Amygdala (tissue), 56 donors: ENCODE measurements around the gene CCNDBP1.

ENCODE experiments used
- DNase-seq, 56 donors: peaks; one replicate each; lab custom pipeline; 2025; lab: John Stamatoyannopoulos, UW

The CCNDBP1 gene

DNA sequence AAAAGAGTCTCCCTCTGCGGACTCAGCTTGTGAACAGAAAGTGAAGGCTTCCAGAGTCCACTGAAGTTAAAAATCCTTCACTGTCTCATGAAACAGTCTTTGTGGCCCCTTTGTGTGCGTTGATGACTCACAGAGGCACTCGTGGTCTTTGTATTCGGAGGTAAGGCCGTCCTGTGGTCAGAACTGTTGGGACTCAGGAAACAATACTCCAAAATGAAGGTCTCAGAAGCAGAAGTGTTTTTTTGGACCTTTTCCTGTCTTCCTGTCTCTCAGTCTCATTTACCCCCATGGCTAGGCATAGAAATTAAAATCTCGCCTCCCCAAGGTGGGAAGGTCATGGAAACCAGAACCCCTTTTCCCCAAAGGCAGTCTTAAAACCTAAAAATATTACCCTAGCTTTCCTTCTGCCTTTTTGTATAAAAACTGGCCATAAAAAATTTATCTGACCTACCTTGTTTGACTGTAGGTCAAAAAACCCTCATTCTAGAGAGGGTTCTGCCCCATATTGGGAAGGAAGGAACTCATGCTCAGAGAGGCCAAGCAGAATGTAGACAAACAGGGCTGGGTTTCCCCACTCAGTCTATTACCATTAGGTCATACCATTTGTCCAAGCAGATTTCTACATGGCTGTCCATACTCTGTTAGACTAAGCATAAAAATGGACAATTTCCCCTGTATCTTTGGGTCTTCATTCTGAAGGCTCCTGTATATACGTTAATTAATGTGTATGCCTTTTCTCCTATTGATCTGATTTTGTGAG is 54.7 kb downstream of the CCNDBP1 start:
- no peak for DNase-seq

DNA sequence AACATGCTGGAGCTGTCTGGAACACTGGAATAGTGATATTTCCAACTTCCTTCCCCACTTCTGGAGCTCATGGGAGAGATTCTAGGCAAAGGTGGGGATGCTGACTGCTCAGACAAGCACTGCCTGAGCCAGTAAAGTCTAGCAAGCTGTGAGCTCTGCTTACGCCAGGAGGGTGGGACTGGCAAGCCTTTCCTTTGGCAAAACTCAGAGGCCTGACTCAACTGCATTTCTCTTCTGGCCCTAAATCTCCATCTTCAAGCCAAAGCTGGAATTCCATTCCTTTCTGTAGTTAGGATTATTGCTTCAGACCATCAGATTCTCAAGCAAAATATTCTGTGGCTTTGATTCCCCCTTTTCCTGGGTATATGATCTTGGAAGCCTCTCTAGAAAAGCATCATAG is 55.9 kb downstream of the CCNDBP1 start:
- peak in 11 of 56 donors; percentile 2 to 48 (median 16) for DNase-seq

DNA sequence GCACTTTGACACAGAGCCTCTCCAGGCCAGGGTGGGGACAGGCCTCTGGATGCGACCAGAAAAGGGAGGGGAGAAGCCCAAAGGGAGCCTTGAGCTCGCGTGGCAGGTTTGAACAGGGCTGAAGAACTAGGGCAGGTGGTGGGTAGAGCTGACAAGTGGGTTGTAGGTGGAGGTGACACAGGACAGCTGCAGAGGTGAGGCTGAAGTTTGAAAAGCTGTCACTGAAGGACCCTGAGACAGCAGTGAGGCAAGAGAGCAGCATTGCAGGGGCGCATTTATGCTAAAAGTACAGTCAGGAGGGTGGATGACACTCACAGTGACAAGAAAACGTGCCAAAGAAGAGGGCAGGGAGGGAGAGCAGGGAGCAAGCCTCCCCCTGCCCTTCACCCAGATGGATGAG is 57.4 kb downstream of the CCNDBP1 start:
- DNase-seq: no peak

DNA sequence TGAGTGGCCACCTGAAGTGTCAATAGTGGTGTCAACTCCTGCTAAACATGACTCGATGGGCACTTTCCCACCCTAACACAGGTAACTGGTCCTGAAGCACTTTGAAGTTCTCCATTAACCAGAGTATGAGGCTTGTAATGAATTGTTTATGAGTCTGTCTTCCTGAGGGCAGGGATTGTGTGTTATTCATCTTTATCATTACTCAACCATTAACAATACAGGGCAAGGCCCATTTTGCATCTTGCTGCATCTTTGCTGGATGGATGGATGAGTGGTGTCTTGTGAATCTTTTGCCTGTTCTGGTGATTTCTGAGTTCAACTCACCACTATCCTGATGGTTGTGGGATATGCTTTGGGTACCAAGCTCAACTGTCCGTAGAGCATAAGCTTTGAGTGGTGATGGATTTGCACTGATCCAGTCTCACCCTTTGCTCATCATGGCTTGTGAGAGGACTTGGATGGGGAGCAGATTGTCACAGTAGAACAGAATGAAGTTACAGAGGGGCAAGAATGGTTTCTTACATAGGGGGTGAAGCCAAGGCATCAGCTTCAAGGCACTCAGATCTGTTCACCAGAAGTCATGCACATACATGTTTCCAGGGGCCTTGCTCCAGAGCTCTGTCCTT is 57.9 kb downstream of the CCNDBP1 start:
- no peak for DNase-seq

DNA sequence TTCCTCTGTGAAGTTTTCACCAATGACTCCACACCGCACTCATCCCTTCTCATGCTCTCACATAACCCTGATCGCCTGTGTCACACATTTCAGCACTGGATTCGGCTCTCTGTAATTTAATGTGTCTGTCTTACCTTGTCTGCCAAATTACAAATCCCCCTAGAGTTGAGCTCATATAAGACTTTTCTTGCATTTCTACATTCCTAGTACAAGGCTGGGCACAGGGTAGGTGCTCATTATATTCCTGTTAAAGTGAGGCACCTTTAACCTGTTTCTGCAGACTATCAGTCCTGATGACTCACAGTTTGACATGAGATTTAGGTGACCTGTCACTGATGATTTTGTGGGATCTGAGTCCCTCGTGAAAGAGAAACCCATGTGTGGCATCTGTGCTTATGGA is 58.9 kb downstream of the CCNDBP1 start:
- DNase-seq: no peak

DNA sequence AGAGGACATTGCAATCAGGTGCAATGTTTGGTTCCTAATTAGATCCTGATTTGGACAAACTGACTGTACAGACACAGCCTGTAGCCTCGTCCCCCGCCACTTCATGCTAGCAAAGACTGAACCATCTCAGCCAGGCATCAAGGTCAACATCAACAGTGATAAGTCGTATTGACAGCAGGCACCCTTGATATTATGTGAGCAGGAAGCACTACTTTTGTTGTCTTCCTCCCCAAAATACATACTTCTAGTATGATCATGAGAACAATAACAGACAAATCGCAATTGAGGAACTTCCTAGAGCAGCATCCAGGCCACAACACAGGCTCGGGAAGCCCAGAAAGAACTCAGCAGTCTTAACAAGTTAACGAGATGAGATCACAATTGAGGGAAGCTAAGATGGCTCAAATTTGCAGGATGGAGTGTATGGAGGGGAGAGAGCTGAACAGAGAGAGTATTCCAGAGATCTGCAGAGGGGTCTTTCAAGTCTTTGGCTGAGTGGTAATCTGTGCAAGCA is 61.1 kb downstream of the CCNDBP1 start:
- DNase-seq: no peak
